ENCODE measurements around the gene CACNB4.

- TF ChIP-seq FOXM1 (IDR thresholded peaks at IDR 0.05; ENCODE audit: borderline replicate concordance), result no peak
- no peak for TF ChIP-seq CTBP1 (IDR thresholded peaks at IDR 0.05; ENCODE audit: borderline replicate concordance)
- TF ChIP-seq TARDBP (IDR thresholded peaks at IDR 0.05), result no peak
- TF ChIP-seq L3MBTL2 (conservative IDR thresholded peaks at IDR 0.05), result no peak
- TF ChIP-seq SP1 (IDR thresholded peaks at IDR 0.05), result no peak
- no peak for TF ChIP-seq HDGF (IDR thresholded peaks at IDR 0.05; ENCODE audit: borderline replicate concordance)
- no peak for TF ChIP-seq FOXA1 (IDR thresholded peaks at IDR 0.05)
- TF ChIP-seq ZNF384 (IDR thresholded peaks at IDR 0.05), result no peak
- TF ChIP-seq ARNT (IDR thresholded peaks at IDR 0.05), result no peak
Measured at GRCh38 chr2:151900331-151900730, 198.5 kb downstream of the CACNB4 start.

Measured in HEK293T (cell line).